HepG2 (cell line): ENCODE results near the gene POLE3. TPM values are rescaled to one million over a fixed set of nuclear protein-coding genes. Genes with fewer than 3 reads are reported as not detected.

ENCODE experiments used
- CREM ChIP-seq, 2 experiments: sonication (generic) in 1 of 2; formaldehyde crosslinking in 1 of 2; IDR thresholded peaks; 2 replicates each; pipeline versions ENCODE4 v1.4.0 to v1.6.1; 2016 to 2020; ENCODE audit warnings: antibody characterized with exemption in 1 of 2, mild to moderate bottlenecking in 1 of 2, missing genetic modification reagents in 1 of 2
- HIC2 ChIP-seq: sonication (generic); formaldehyde crosslinking; IDR thresholded peaks from 2 replicates; pipeline ENCODE4 v1.9.0; 2022; ENCODE audit warnings: low read depth, missing genetic modification reagents
- KIAA2018 ChIP-seq: sonication (generic); formaldehyde crosslinking; IDR thresholded peaks from 2 replicates; pipeline ENCODE4 v1.5.0; 2020; ENCODE audit warnings: mild to moderate bottlenecking, missing genetic modification reagents, borderline replicate concordance
- MEF2D ChIP-seq: sonication (generic); formaldehyde crosslinking; IDR thresholded peaks from 2 replicates; pipeline ENCODE4 v1.5.1; 2020; ENCODE audit warnings: mild to moderate bottlenecking, missing genetic modification reagents
- MYNN ChIP-seq: sonication (generic); formaldehyde crosslinking; IDR thresholded peaks from 2 replicates; pipeline ENCODE4 v1.4.0; 2020; ENCODE audit warnings: mild to moderate bottlenecking, low read depth, missing genetic modification reagents
- PCBP2 ChIP-seq: fragments of 200-400 bp; formaldehyde crosslinking; optimal IDR thresholded peaks from 2 replicates; pipeline ENCODE3; 2018; ENCODE audit warnings: low read length, low read depth; ENCODE audit not compliant: poor library complexity, severe bottlenecking
- SNRNP70 ChIP-seq: fragments of 200-400 bp; formaldehyde crosslinking; IDR thresholded peaks from 2 replicates; pipeline ENCODE4 v1.6.1; 2017; ENCODE audit warnings: mild to moderate bottlenecking, low read depth, low read length, moderate library complexity
- TARDBP ChIP-seq: sonication (generic); formaldehyde crosslinking; IDR thresholded peaks from 2 replicates; pipeline ENCODE4 v1.8.0; 2022; ENCODE audit warnings: mild to moderate bottlenecking, missing genetic modification reagents
- ZBTB20 ChIP-seq: sonication (generic); formaldehyde crosslinking; IDR thresholded peaks from 2 replicates; pipeline ENCODE4 v1.8.1; 2023; ENCODE audit warnings: missing genetic modification reagents, low read depth, mild to moderate bottlenecking, borderline replicate concordance
- ZBTB21 ChIP-seq: sonication (generic); formaldehyde crosslinking; IDR thresholded peaks from 2 replicates; pipeline ENCODE4 v1.4.0; 2020; ENCODE audit warnings: missing genetic modification reagents
- ZC3H4 ChIP-seq: sonication (generic); formaldehyde crosslinking; IDR thresholded peaks from 2 replicates; pipeline ENCODE4 v1.4.0; 2020; ENCODE audit warnings: missing genetic modification reagents, borderline replicate concordance
- ZNF274 ChIP-seq: sonication (generic); formaldehyde crosslinking; IDR thresholded peaks from 2 replicates; pipeline ENCODE4 v1.5.1; 2020; ENCODE audit warnings: mild to moderate bottlenecking, missing genetic modification reagents
- ZNF441 ChIP-seq: sonication (generic); formaldehyde crosslinking; IDR thresholded peaks from 2 replicates; pipeline ENCODE4 v1.7.0; 2021; ENCODE audit warnings: missing genetic modification reagents, borderline replicate concordance
- ZNF550 ChIP-seq: sonication (generic); formaldehyde crosslinking; IDR thresholded peaks from 2 replicates; pipeline ENCODE4 v1.4.0; 2020; ENCODE audit warnings: mild to moderate bottlenecking, missing genetic modification reagents, borderline replicate concordance
- ZNF747 ChIP-seq: sonication (generic); formaldehyde crosslinking; IDR thresholded peaks from 2 replicates; pipeline ENCODE4 v1.8.1; 2023; ENCODE audit warnings: missing genetic modification reagents, mild to moderate bottlenecking, borderline replicate concordance
- ZNF800 ChIP-seq: sonication (generic); formaldehyde crosslinking; IDR thresholded peaks from 2 replicates; pipeline ENCODE4 v1.4.0; 2020; ENCODE audit warnings: missing genetic modification reagents
- polyA plus RNA-seq, 8 experiments: library from polyadenylated mRNA; depleted of rRNA in 3 of 8; stranded (reverse) in 7 of 8; unstranded in 1 of 8; fragments of >200 nt; fragmentation: Illumina TruSeq in 4 of 8; extraction: Trizol in 4 of 8; gene quantifications; 2 replicates each; pipeline versions ENCODE4 v1.2.1 to v1.2.3, GENCODE V29; 2011 to 2016; ENCODE audit warnings: low read depth in 4 of 8, missing spikeins in 1 of 8, mixed read lengths in 1 of 8; ENCODE audit not compliant: insufficient read depth in 1 of 8
- total RNA-seq, 5 experiments: library from RNA; depleted of rRNA; stranded (reverse); fragments of >200 nt; fragmentation: Illumina TruSeq; extraction: Trizol; gene quantifications; 2 replicates each; pipeline ENCODE4 v1.2.3, GENCODE V29; 2016; ENCODE audit warnings: low read depth in 1 of 5

POLE3 gene
- total and polyA plus RNA-seq, 2 of the 13 experiments (the other 11 are each of a cell fraction or from before 2014, with no cell fraction given): 36.0 to 77.2 TPM

GRCh38 chr9:113387560-113388230 lies 22.8 kb downstream of the POLE3 start (continued):
- no peak for TF ChIP-seq KIAA2018 (CRISPR knock-in tag)
- peak; percentile 58; the same call in 1 of the 2 replicates for TF ChIP-seq TARDBP
- TF ChIP-seq HIC2: peak; percentile 88; the same call in 1 of the 2 replicates
- TF ChIP-seq MEF2D: no peak
- TF ChIP-seq MYNN: no peak
- TF ChIP-seq ZNF274: peak; percentile 65
- no peak for TF ChIP-seq PCBP2
- no peak; the same call in 1 of the 2 replicates for TF ChIP-seq ZNF800 (CRISPR knock-in tag)
- no peak for TF ChIP-seq ZBTB21 (CRISPR knock-in tag)
- TF ChIP-seq ZNF550 (CRISPR knock-in tag): no peak
- TF ChIP-seq ZNF441: peak; percentile 31; the same call in 1 of the 2 replicates
- TF ChIP-seq CREM (IDR thresholded peaks at IDR 0.05): peak; percentile 37; the same call in 1 of the 2 replicates
- no peak for TF ChIP-seq CREM (CRISPR knock-in tag; IDR thresholded peaks at IDR 0.05)
- peak; percentile 78; the same call in 1 of the 2 replicates for TF ChIP-seq ZNF747 (CRISPR knock-in tag)
- TF ChIP-seq SNRNP70: no peak
- no peak for TF ChIP-seq ZC3H4 (CRISPR knock-in tag)
- no peak for TF ChIP-seq ZBTB20
